Ovary (tissue), 9 donors: Measurements from ENCODE around the gene TOR1AIP1. TPM values are rescaled to one million over a fixed set of nuclear protein-coding genes. Genes with fewer than 3 reads are reported as not detected.

Experiments
- DNase-seq, 5 donors: peaks; one replicate each; pipeline ENCODE4 v3.0.0-alpha.2; 2019 to 2020
- H3K27ac ChIP-seq, 2 donors: fragments of 200-600 bp; one replicate each; pipeline versions ENCODE4 v1.5.1 to v1.8.0; 2019 to 2022
- H3K27me3 ChIP-seq: fragments of 200-600 bp; one replicate; pipeline ENCODE4 v1.8.0; 2022
- H3K36me3 ChIP-seq: fragments of 200-600 bp; sonication (generic); one replicate; pipeline ENCODE4 v1.5.1; 2019
- H3K4me1 ChIP-seq: one replicate; pipeline ENCODE4 v1.8.1; 2013; ENCODE audit warnings: mild to moderate bottlenecking, moderate library complexity; ENCODE audit not compliant: insufficient read depth
- H3K4me3 ChIP-seq: fragments of 200-600 bp; sonication (generic); one replicate; pipeline ENCODE4 v1.5.1; 2017
- H3K9me3 ChIP-seq, 2 donors: fragments of 200-600 bp in 1 of 2; sonication (generic) in 1 of 2; one replicate each; pipeline versions ENCODE4 v1.5.1 to v1.8.1; 2013 to 2019; ENCODE audit warnings: mild to moderate bottlenecking in 1 of 2, moderate library complexity in 1 of 2
- CTCF ChIP-seq, 3 donors: fragments of 450-650 bp in 2 of 3; fragments of 200-600 bp in 1 of 3; IDR thresholded peaks; one replicate each; pipeline versions ENCODE4 v1.5.1 to v1.8.0; 2016 to 2022; ENCODE audit warnings: antibody characterized with exemption in 3 of 3, mild to moderate bottlenecking in 1 of 3
- EP300 ChIP-seq: sonication (generic); formaldehyde crosslinking; IDR thresholded peaks from one replicate; pipeline ENCODE4 v1.6.1; 2017; ENCODE audit warnings: antibody characterized with exemption
- POLR2A ChIP-seq: fragments of 450-650 bp; IDR thresholded peaks from one replicate; pipeline ENCODE4 v1.6.1; 2017; ENCODE audit warnings: antibody characterized with exemption, mild to moderate bottlenecking, moderate library complexity
- WGBS, 3 donors: extraction: QIAGEN DNeasy Blood & Tissue Kit in 1 of 3; methylation state at CpG; one replicate each; pipeline versions ENCODE4 v1.1.5 to v1.1.7; 2013 to 2017; 5-methylcytosine and 5-hydroxymethylcytosine counted together
- intact Hi-C, 4 donors: fragments of 100-400 bp; cut with DNase I; formaldehyde crosslinking; loops; one replicate each; pipeline versions ENCODE4 v1.11.0 to v1.15.1; 2022 to 2023
- polyA plus RNA-seq, 2 donors: library from polyadenylated mRNA; stranded (reverse); fragments of 200-250 nt in 1 of 2; fragments of 350-450 nt in 1 of 2; fragmentation: Illumina TruSeq in 1 of 2; extraction: RNeasy Lipid Tissue Mini Kit (QIAGEN cat#74804) in 1 of 2; gene quantifications; one replicate each; pipeline ENCODE4 v1.2.3, GENCODE V29; 2013 to 2014
- total RNA-seq, 7 donors: library from RNA; depleted of rRNA in 2 of 7; stranded (reverse); fragments of >200 nt in 2 of 7; fragmentation: NEBNext Ultra II Directional in 3 of 7; extraction: Animal tissue kit (Norgen Biotek cat#: 25700) in 3 of 7; gene quantifications; one replicate each; pipeline versions ENCODE4 v1.1.0 to v1.2.4, GENCODE V29; 2016 to 2023
- donor health status: DM: no; HTN: no; CAD: no; lungs with moderate emphysema.
- donor health status: DM: no; HTN: no; CAD: no.
- donor health status: Bipolar disorder and iron deficiency.
- donor health status: DM: yes; HTN: yes; CAD: no.
- donor health status: DM: no; HTN: no; CAD: no.
- donor health status: DM: yes; HTN: yes; CAD: no.

Gene TOR1AIP1
- total and polyA plus RNA-seq, 9 donors: 46.2 to 93.5 (median 61.1) TPM

GRCh38 chr1:179910934-179911333, 28.8 kb downstream of the TOR1AIP1 start:
- intact Hi-C loops: no loop called here
- WGBS, 3 donors: 26 to 38% (median 26%) methylated on average over 1 of the region's 1 CpG

GRCh38 chr1:179911812-179912211, 29.7 kb downstream of the TOR1AIP1 start:
- H3K4me3 ChIP-seq: no peak overlapping the region
- WGBS, 3 donors: 89 to 99% (median 98%) methylated on average over 3 of the region's 3 CpGs
- TF ChIP-seq EP300 (no peak), POLR2A (no peak), CTCF (IDR thresholded peaks at IDR 0.05) (no peak)
- no peaks in the 10 kb centered on the region for H3K27me3 ChIP-seq
- intact Hi-C loops: no loop called here
- no peaks in the 10 kb centered on the region for H3K9me3 ChIP-seq
- H3K4me1 ChIP-seq: no peaks in the 10 kb centered on the region
- no peak overlapping the region for H3K27ac ChIP-seq
- no peaks in the 10 kb centered on the region for H3K36me3 ChIP-seq
- DNase-seq: no peak

More at GRCh38 chr1:179910934-179911333, 28.8 kb downstream of the TOR1AIP1 start:
- Histone ChIP-seq H3K36me3 (no peaks in the 10 kb centered on the region), H3K9me3 (no peaks in the 10 kb centered on the region), H3K27ac (no peak overlapping the region), H3K4me1 (no peaks in the 10 kb centered on the region), H3K4me3 (no peak overlapping the region), H3K27me3 (no peaks in the 10 kb centered on the region)
- TF ChIP-seq EP300: no peak
- TF ChIP-seq CTCF (IDR thresholded peaks at IDR 0.05): no peak
- TF ChIP-seq POLR2A: no peak
- DNase-seq: no peak

GRCh38 chr1:179917601-179918429, 35.7 kb downstream of the TOR1AIP1 start:
- H3K4me1 ChIP-seq: no peaks in the 10 kb centered on the region
- H3K4me3 ChIP-seq: no peak overlapping the region
- no peak for DNase-seq
- H3K27me3 ChIP-seq: no peaks in the 10 kb centered on the region
- no peaks in the 10 kb centered on the region for H3K36me3 ChIP-seq
- WGBS, 3 donors: 68 to 70% (median 69%) methylated on average over 10 of the region's 10 CpGs
- H3K9me3 ChIP-seq: no peaks in the 10 kb centered on the region
- no peak for TF ChIP-seq CTCF (IDR thresholded peaks at IDR 0.05)
- no peak for TF ChIP-seq POLR2A
- no peak for TF ChIP-seq EP300
- intact Hi-C loops: no loop called here
- H3K27ac ChIP-seq: no peak overlapping the region

- no peak for DNase-seq
- no peak overlapping the region for H3K27ac ChIP-seq
- H3K27me3 ChIP-seq: no peaks in the 10 kb centered on the region
- H3K4me1 ChIP-seq: no peaks in the 10 kb centered on the region
- intact Hi-C loops: no loop called here
- H3K9me3 ChIP-seq: no peaks in the 10 kb centered on the region
- WGBS, 3 donors: 93 to 96% (median 95%) methylated on average over 1 of the region's 1 CpG
- no peaks in the 10 kb centered on the region for H3K36me3 ChIP-seq
- H3K4me3 ChIP-seq: no peak overlapping the region
- no peak for TF ChIP-seq POLR2A
- TF ChIP-seq CTCF (IDR thresholded peaks at IDR 0.05): no peak
- TF ChIP-seq EP300: no peak
Measured at GRCh38 chr1:179921472-179921871, 39.4 kb downstream of the TOR1AIP1 start.
